Spleen (tissue), 11 donors: ENCODE measurements around the gene CD82. TPM values are rescaled to one million over a fixed set of nuclear protein-coding genes. Genes with fewer than 3 reads are reported as not detected.

Experiments
- DNase-seq: peaks from one replicate; pipeline ENCODE4 v3.0.0-alpha.2; 2020
- H3K27ac ChIP-seq, 8 donors: fragments of 200-600 bp; sonication (generic) in 7 of 8; 1 replicate in 4 of 8; 2 replicates in 4 of 8; pipeline versions ENCODE4 v1.5.0 to v1.8.0; 2016 to 2021; ENCODE audit warnings: inconsistent platforms in 4 of 8, mild to moderate bottlenecking in 4 of 8, moderate library complexity in 1 of 8
- H3K27me3 ChIP-seq, 7 donors: fragments of 200-600 bp; sonication (generic) in 6 of 7; replicated peaks in 1 of 7; 1 replicate in 4 of 7; 2 replicates in 3 of 7; pipeline versions ENCODE4 v1.5.0 to v1.8.0; 2016 to 2021; ENCODE audit warnings: inconsistent platforms in 3 of 7, mild to moderate bottlenecking in 1 of 7
- H3K36me3 ChIP-seq, 6 donors: fragments of 200-600 bp; sonication (generic) in 5 of 6; 1 replicate in 4 of 6; 2 replicates in 2 of 6; pipeline versions ENCODE4 v1.5.0 to v1.8.0; 2016 to 2021; ENCODE audit warnings: inconsistent platforms in 2 of 6
- H3K4me1 ChIP-seq, 6 donors: fragments of 200-600 bp; sonication (generic) in 5 of 6; 1 replicate in 3 of 6; 2 replicates in 3 of 6; pipeline versions ENCODE4 v1.5.0 to v1.8.0; 2016 to 2021; ENCODE audit warnings: inconsistent platforms in 3 of 6
- H3K4me3 ChIP-seq, 8 donors: fragments of 200-600 bp; sonication (generic) in 7 of 8; 1 replicate in 4 of 8; 2 replicates in 4 of 8; pipeline versions ENCODE4 v1.5.0 to v1.8.0; 2016 to 2021; ENCODE audit warnings: inconsistent platforms in 4 of 8, mild to moderate bottlenecking in 4 of 8, moderate library complexity in 2 of 8
- H3K9me3 ChIP-seq, 8 donors: fragments of 200-600 bp; sonication (generic) in 7 of 8; 1 replicate in 4 of 8; 2 replicates in 4 of 8; pipeline versions ENCODE4 v1.5.0 to v1.8.0; 2016 to 2021; ENCODE audit warnings: inconsistent platforms in 4 of 8
- POLR2A ChIP-seq, 3 donors: fragments of 450-650 bp; IDR thresholded peaks; one replicate each; pipeline ENCODE4 v1.5.1; 2017; ENCODE audit warnings: antibody characterized with exemption in 3 of 3, mild to moderate bottlenecking in 1 of 3
- POLR2AphosphoS5 ChIP-seq, 3 donors: sonication (generic); formaldehyde crosslinking; IDR thresholded peaks; one replicate each; pipeline ENCODE4 v1.5.1; 2017; ENCODE audit warnings: antibody characterized with exemption in 3 of 3
- WGBS, 5 donors: extraction: QIAGEN DNeasy Blood & Tissue Kit in 3 of 5; methylation state at CpG; one replicate each; pipeline versions ENCODE4 v1.1.5 to v1.1.7; 2013 to 2018; 5-methylcytosine and 5-hydroxymethylcytosine counted together
- intact Hi-C: fragments of 100-400 bp; cut with DNase I; formaldehyde crosslinking; loops from one replicate; pipeline ENCODE4 v1.15.0; 2023; ENCODE audit warnings: low total_unique reads
- polyA plus RNA-seq, 3 donors: library from polyadenylated mRNA; stranded (reverse); fragments of 200-250 nt; gene quantifications; one replicate each; pipeline ENCODE4 v1.2.1, GENCODE V29; 2013
- total RNA-seq, 7 donors: library from RNA; depleted of rRNA in 3 of 7; stranded (reverse); fragments of >200 nt in 3 of 7; fragmentation: NEBNext Ultra II Directional in 4 of 7; extraction: Animal tissue kit (Norgen Biotek cat#: 25700) in 4 of 7; gene quantifications; one replicate each; pipeline versions ENCODE4 v1.1.0 to v1.2.1, GENCODE V29; 2016 to 2021
- TF ChIP-seq, protein P1 (sequence below), 11 experiments: fragments of 200-600 bp in 7 of 11; fragments of 450-650 bp in 4 of 11; sonication (generic) in 4 of 11; IDR thresholded peaks in 8 of 11; conservative IDR thresholded peaks in 3 of 11; 1 replicate in 7 of 11; 2 replicates in 4 of 11; pipeline versions ENCODE4 v1.4.0 to v1.8.0; 2016 to 2021; ENCODE audit warnings: antibody characterized with exemption in 11 of 11, inconsistent platforms in 4 of 11, mild to moderate bottlenecking in 1 of 11
- donor health status: healthy with polysubstance abuse.
- donor health status: DM: no; HTN: no; CAD: no; lungs with moderate emphysema.
- donor health status: DM: no; HTN: no; CAD: no.
- donor health status: Bipolar disorder and iron deficiency.
- donor health status: healthy.
- donor health status: DM: no; HTN: no; CAD: no.
- donor health status: DM: yes; HTN: yes; CAD: no.

The CD82 gene
- total and polyA plus RNA-seq, 10 donors, result 27.8 to 174 (median 95.2) TPM

DNA sequence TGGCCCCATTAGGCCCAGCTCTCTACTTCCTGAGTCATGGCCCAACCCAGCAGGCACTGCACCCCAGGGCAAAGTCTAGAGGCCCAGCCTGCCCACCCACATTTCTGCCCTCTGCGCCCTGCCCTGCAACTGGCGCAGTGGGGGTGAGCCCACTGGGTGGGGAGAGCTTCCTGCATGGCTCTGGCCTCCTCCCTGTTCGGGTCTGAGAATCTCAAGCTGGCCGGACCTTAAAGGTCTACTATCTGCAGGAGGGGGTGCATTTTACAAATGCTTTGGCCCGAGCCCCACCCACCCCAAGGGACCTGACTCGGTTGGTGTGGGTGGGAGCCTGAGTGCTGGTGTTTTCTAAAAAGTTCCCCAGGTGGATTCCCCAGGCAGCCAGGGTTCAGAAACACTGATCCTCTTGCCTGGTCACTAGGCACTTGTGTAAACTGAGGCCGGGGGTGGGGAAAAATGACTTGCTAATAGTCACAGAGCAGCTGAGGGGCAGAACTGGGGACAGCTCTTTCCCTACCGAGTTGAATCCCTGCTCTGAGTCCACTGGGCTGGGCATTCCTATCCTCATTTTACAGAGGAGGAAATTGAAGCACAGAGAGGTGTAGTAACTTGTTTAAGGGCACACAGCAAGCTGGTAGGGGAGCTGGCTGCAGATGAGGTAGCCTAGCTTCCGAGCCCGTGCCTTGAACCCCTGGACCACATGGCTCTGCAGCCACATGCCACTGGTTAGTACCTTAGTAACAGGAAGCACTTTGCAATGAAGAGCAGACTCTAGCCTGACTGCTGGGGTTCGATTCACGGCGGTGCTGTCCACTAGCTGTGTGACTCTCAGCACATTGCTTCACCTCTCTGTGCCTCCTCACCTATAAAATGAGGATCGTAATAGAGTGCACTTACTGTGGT is 36.3 kb downstream of the CD82 start:
- H3K4me3 ChIP-seq, result peak overlapping the region in 1 of 8 donors; percentile 7
- DNase-seq, result peak; percentile 82
- H3K36me3 ChIP-seq, result peaks cover 0 to 91% (median 9%) of the 10 kb centered on the region in 6 donors
- no peaks in the 10 kb centered on the region for H3K9me3 ChIP-seq
- H3K27ac ChIP-seq, result peak overlapping the region in 7 of 8 donors; percentile 23 to 87 (median 66)
- H3K4me1 ChIP-seq, result peaks cover 29 to 87% (median 71%) of the 10 kb centered on the region in 6 donors
- H3K27me3 ChIP-seq, result no peaks in the 10 kb centered on the region
- TF ChIP-seq, protein P1, sequence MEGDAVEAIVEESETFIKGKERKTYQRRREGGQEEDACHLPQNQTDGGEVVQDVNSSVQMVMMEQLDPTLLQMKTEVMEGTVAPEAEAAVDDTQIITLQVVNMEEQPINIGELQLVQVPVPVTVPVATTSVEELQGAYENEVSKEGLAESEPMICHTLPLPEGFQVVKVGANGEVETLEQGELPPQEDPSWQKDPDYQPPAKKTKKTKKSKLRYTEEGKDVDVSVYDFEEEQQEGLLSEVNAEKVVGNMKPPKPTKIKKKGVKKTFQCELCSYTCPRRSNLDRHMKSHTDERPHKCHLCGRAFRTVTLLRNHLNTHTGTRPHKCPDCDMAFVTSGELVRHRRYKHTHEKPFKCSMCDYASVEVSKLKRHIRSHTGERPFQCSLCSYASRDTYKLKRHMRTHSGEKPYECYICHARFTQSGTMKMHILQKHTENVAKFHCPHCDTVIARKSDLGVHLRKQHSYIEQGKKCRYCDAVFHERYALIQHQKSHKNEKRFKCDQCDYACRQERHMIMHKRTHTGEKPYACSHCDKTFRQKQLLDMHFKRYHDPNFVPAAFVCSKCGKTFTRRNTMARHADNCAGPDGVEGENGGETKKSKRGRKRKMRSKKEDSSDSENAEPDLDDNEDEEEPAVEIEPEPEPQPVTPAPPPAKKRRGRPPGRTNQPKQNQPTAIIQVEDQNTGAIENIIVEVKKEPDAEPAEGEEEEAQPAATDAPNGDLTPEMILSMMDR (IDR thresholded peaks at IDR 0.05 in 8 of 11, conservative IDR thresholded peaks at IDR 0.05 in 3 of 11), result no peak
- TF ChIP-seq POLR2AphosphoS5 (IDR thresholded peaks at IDR 0.05) (no peak), POLR2A (IDR thresholded peaks at IDR 0.05) (no peak)
- WGBS, 5 donors, result 65 to 76% (median 65%) methylated on average over 14 of the region's 14 CpGs
- intact Hi-C loops, result loop anchor here (5.0 kb wide), 1 partner anchor 34 kb away; the partner anchor contains the start of gene CD82

DNA sequence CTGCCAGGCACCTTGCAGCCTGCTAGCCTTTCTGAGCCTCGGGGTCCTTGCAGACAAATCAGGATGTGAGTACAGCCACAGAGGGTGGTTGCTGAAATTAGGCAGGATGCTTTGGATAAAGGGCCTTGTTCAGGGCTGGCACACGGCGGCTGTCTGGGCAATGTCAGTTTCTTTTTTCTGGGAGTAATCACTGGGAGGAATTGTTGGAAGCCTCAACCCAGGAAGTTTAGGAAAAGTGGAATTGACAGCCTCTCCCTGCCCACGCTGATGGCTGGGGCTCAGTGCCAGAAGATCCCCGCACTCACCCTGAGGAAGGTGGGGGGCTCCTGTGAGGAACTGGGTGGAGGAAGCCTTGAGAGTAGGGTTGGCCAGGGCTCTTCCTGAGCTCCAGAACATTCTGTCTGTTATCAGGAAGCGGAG is 37.4 kb downstream of the CD82 start:
- H3K4me1 ChIP-seq, result peaks cover 27 to 85% (median 64%) of the 10 kb centered on the region in 6 donors
- no peaks in the 10 kb centered on the region for H3K27me3 ChIP-seq
- H3K36me3 ChIP-seq, result peaks cover 0 to 96% (median 10%) of the 10 kb centered on the region in 6 donors
- H3K4me3 ChIP-seq, result no peak overlapping the region
- DNase-seq, result no peak
- H3K27ac ChIP-seq, result peak overlapping the region in 7 of 8 donors; percentile 18 to 87 (median 66)
- intact Hi-C loops, result loop anchor here (5.0 kb wide), 1 partner anchor 36 kb away; the partner anchor contains the start of gene CD82
- no peaks in the 10 kb centered on the region for H3K9me3 ChIP-seq
- no peak for TF ChIP-seq POLR2AphosphoS5 (IDR thresholded peaks at IDR 0.05)
- TF ChIP-seq POLR2A (IDR thresholded peaks at IDR 0.05), result no peak
- TF ChIP-seq, protein P1 (IDR thresholded peaks at IDR 0.05 in 8 of 11, conservative IDR thresholded peaks at IDR 0.05 in 3 of 11), result no peak
- WGBS, 5 donors, result 39 to 73% (median 57%) methylated on average over 5 to 6 of the region's 6 CpGs

- Histone ChIP-seq H3K4me3 (peak overlapping the region in 1 of 8 donors; percentile 49), H3K9me3 (no peaks in the 10 kb centered on the region), H3K27me3 (no peaks in the 10 kb centered on the region), H3K4me1 (peaks cover 39 to 88% (median 69%) of the 10 kb centered on the region in 6 donors), H3K36me3 (peaks cover 0 to 98% (median 11%) of the 10 kb centered on the region in 6 donors), H3K27ac (peak overlapping the region in 6 of 8 donors; percentile 18 to 87 (median 68))
- TF ChIP-seq POLR2AphosphoS5 (IDR thresholded peaks at IDR 0.05), result peak in 1 of 3 donors; percentile 49
- TF ChIP-seq, protein P1 (IDR thresholded peaks at IDR 0.05 in 8 of 11, conservative IDR thresholded peaks at IDR 0.05 in 3 of 11), result no peak
- 66 to 84% (median 75%) methylated on average over 6 of the region's 6 CpGs for WGBS, 5 donors
- no peak for DNase-seq
- intact Hi-C loops, result loop anchor here (5.0 kb wide), 1 partner anchor 37 kb away; the partner anchor contains the start of gene CD82
Observed at GRCh38 chr11:44604171-44604581, 38.7 kb downstream of the CD82 start.
